ENCODE results near the gene MPV17L2. TPM values are rescaled to one million over a fixed set of nuclear protein-coding genes. Genes with fewer than 3 reads are reported as not detected.

The MPV17L2 gene
- 10 to 100 TPM; 18.1 to 38.9 (median 33.0) TPM for total RNA-seq

DNA sequence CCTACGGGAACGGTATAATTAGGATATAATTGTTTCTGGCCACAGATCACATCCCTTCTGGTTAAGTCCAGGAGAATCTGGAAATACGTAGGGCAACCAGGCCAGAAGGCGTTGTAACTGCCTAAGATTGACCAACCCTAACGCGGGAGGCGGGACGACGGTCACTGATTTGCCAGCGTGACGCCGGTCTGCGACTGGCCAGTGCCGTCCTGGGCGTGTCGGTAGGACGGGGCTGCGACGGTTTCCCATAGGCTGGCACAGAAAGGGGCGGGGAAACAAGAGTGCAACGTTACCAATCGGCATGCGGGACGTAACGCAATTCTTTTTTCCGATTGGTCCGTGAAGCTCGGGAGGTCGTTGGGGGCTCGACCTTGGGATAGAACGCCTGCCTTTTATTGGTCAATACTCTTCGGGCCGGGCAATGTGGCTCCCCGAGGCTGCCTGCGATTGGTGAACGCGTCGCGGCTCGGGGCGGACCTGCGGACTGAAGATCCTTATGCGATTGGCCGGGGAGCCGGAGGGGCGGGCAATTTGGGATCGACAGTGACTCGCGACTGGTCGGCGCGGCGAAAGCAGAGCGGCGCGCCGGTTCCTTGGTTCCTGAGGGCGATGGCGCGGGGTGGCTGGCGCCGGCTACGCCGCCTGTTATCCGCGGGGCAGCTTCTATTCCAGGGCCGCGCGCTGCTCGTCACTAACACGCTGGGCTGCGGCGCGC is at the start of gene MPV17L2:
MPV17L2 (plus strand) TSS at position 546 of the 715 bp plus-strand sequence; CDS start at position 610, 64 bp downstream.
- in situ Hi-C loops (cut with MboI; ENCODE audit: low sequenced_read_pairs in 4 of 4): loop anchor here in 1 of 4 donors (10.0 kb wide), 1 partner anchor 132 kb away; the partner anchor contains the start of gene LSM4
- H3K36me3 ChIP-seq: peaks cover 0 to 12% of the 10 kb centered on the region in 2 donors
- TF ChIP-seq, protein P1, sequence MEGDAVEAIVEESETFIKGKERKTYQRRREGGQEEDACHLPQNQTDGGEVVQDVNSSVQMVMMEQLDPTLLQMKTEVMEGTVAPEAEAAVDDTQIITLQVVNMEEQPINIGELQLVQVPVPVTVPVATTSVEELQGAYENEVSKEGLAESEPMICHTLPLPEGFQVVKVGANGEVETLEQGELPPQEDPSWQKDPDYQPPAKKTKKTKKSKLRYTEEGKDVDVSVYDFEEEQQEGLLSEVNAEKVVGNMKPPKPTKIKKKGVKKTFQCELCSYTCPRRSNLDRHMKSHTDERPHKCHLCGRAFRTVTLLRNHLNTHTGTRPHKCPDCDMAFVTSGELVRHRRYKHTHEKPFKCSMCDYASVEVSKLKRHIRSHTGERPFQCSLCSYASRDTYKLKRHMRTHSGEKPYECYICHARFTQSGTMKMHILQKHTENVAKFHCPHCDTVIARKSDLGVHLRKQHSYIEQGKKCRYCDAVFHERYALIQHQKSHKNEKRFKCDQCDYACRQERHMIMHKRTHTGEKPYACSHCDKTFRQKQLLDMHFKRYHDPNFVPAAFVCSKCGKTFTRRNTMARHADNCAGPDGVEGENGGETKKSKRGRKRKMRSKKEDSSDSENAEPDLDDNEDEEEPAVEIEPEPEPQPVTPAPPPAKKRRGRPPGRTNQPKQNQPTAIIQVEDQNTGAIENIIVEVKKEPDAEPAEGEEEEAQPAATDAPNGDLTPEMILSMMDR (IDR thresholded peaks at IDR 0.05 in 4 of 5, conservative IDR thresholded peaks at IDR 0.05 in 1 of 5): no peak
- peak; percentile 81 to 83 for TF ChIP-seq POLR2A (IDR thresholded peaks at IDR 0.05)
- H3K4me1 ChIP-seq: peaks cover 11 to 14% of the 10 kb centered on the region in 2 donors
- peak within 1 kb of the TSS; percentile 75 to 89 (median 82) for H3K4me3 ChIP-seq
- intact Hi-C loops (cut with DNase I; ENCODE audit: low total_unique reads): loop anchor here (1.0 to 2.0 kb wide), 6 partner anchors 11 to 130 kb away; partner anchors contain the start of genes LSM4, PIK3R2 and RAB3A
- ATAC-seq (peak; percentile 96 to 97), DNase-seq (peak; percentile 100)
- no peaks in the 10 kb centered on the region for H3K27me3 ChIP-seq
- no peaks in the 10 kb centered on the region for H3K9me3 ChIP-seq
- peak within 1 kb of the TSS; percentile 88 to 95 (median 94) for H3K27ac ChIP-seq

DNA sequence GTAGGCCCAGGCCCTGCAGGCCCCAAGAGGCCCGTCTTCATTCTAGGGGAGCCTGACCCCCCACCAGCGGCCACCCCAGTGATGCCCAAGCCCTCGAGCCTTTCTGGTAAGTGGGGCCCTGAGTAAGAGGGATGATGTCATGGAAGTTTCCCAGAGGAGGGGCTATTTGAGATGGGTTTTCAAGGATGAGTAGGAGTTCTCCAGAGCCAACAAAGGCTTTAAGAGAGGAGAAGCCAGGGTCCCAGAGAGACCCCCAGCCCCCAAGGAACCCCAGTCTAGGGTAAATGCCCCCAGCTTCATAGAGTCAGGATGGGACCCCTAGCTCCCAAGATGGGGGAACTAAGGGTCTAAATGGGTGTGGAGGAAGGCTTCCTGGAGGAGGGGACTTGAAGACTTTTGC is 49.1 kb upstream of the MPV17L2 start:
- ATAC-seq (no peak), DNase-seq (no peak)
- no peaks in the 10 kb centered on the region for H3K4me1 ChIP-seq
- H3K9me3 ChIP-seq: no peaks in the 10 kb centered on the region
- no peaks in the 10 kb centered on the region for H3K27me3 ChIP-seq
- intact Hi-C loops (cut with DNase I; ENCODE audit: low total_unique reads): no loop called here
- TF ChIP-seq POLR2A (IDR thresholded peaks at IDR 0.05): no peak
- TF ChIP-seq, protein P1 (IDR thresholded peaks at IDR 0.05 in 4 of 5, conservative IDR thresholded peaks at IDR 0.05 in 1 of 5): no peak
- in situ Hi-C loops (cut with MboI; ENCODE audit: low sequenced_read_pairs in 4 of 4): no loop called here
- no peaks in the 10 kb centered on the region for H3K36me3 ChIP-seq
- H3K4me3 ChIP-seq: no peak overlapping the region
- no peak overlapping the region for H3K27ac ChIP-seq

DNA sequence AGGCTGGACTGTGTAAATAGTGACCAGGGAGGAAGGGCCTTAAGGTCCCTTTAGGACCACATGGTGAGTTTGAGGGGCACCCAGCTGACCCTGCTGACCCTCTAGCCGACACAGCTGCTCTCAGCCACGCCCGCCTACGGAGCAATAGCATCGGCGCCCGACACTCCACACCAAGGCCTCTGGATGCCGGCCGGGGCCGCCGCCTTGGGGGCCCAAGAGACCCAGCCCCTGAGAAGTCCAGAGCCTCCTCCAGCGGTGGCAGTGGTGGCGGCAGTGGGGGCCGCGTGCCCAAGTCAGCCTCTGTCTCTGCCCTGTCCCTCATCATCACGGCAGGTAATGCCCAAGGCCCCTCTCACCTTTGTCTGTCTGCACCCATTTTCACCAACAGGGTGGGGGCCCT is 48.7 kb upstream of the MPV17L2 start:
- DNase-seq (no peak), ATAC-seq (no peak)
- intact Hi-C loops (cut with DNase I; ENCODE audit: low total_unique reads): no loop called here
- H3K4me3 ChIP-seq: no peak overlapping the region
- H3K4me1 ChIP-seq: no peaks in the 10 kb centered on the region
- H3K36me3 ChIP-seq: no peaks in the 10 kb centered on the region
- in situ Hi-C loops (cut with MboI; ENCODE audit: low sequenced_read_pairs in 4 of 4): no loop called here
- no peaks in the 10 kb centered on the region for H3K9me3 ChIP-seq
- no peak overlapping the region for H3K27ac ChIP-seq
- H3K27me3 ChIP-seq: no peaks in the 10 kb centered on the region
- no peak for TF ChIP-seq POLR2A (IDR thresholded peaks at IDR 0.05)
- TF ChIP-seq, protein P1 (IDR thresholded peaks at IDR 0.05 in 4 of 5, conservative IDR thresholded peaks at IDR 0.05 in 1 of 5): no peak

DNA sequence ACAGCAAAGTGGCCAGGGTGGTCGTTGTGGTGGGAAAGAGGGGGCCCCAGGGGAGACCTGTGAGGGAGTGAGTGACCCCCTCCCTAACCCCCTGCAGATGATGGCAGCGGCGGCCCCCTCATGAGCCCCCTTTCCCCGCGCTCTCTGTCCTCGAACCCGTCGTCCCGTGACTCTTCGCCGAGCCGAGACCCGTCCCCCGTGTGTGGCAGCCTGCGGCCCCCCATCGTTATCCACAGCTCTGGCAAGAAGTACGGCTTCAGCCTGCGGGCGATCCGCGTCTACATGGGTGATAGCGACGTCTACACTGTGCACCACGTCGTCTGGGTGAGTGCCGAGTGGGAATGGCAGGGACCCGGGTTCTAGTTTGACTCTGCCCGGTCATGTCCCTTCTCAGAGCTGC is 48.1 kb upstream of the MPV17L2 start:
- in situ Hi-C loops (cut with MboI; ENCODE audit: low sequenced_read_pairs in 4 of 4) (no loop called here), intact Hi-C loops (cut with DNase I; ENCODE audit: low total_unique reads) (no loop called here)
- Histone ChIP-seq H3K27me3 (no peaks in the 10 kb centered on the region), H3K4me3 (no peak overlapping the region), H3K36me3 (no peaks in the 10 kb centered on the region), H3K9me3 (no peaks in the 10 kb centered on the region), H3K27ac (no peak overlapping the region), H3K4me1 (peaks cover 0 to 5% of the 10 kb centered on the region in 2 donors)
- no peak for DNase-seq
- TF ChIP-seq, protein P1 (IDR thresholded peaks at IDR 0.05 in 4 of 5, conservative IDR thresholded peaks at IDR 0.05 in 1 of 5): no peak
- no peak for TF ChIP-seq POLR2A (IDR thresholded peaks at IDR 0.05)
- no peak for ATAC-seq
